OCI-LY7 (cell line): ENCODE measurements around the gene TPPP3.

Experiments used
- EZH2phosphoT487 ChIP-seq: fragments of 200-600 bp; sonication (generic); IDR thresholded peaks from 2 replicates; pipeline ENCODE4 v1.6.1; 2018; ENCODE audit warnings: low read depth, borderline replicate concordance, mild to moderate bottlenecking, mixed run types, antibody characterized with exemption, low read length, moderate library complexity, mixed read lengths
- TF ChIP-seq, protein P1 (sequence below): fragments of 200-600 bp; sonication (generic); conservative IDR thresholded peaks from 2 replicates; pipeline ENCODE4 v1.5.1; 2014; ENCODE audit warnings: mild to moderate bottlenecking, antibody characterized with exemption, low read length, moderate library complexity, mixed read lengths

- TF ChIP-seq, protein P1, sequence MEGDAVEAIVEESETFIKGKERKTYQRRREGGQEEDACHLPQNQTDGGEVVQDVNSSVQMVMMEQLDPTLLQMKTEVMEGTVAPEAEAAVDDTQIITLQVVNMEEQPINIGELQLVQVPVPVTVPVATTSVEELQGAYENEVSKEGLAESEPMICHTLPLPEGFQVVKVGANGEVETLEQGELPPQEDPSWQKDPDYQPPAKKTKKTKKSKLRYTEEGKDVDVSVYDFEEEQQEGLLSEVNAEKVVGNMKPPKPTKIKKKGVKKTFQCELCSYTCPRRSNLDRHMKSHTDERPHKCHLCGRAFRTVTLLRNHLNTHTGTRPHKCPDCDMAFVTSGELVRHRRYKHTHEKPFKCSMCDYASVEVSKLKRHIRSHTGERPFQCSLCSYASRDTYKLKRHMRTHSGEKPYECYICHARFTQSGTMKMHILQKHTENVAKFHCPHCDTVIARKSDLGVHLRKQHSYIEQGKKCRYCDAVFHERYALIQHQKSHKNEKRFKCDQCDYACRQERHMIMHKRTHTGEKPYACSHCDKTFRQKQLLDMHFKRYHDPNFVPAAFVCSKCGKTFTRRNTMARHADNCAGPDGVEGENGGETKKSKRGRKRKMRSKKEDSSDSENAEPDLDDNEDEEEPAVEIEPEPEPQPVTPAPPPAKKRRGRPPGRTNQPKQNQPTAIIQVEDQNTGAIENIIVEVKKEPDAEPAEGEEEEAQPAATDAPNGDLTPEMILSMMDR = no peak
- no peak for TF ChIP-seq EZH2phosphoT487
Observed at GRCh38 chr16:67426022-67426421, 32.7 kb upstream of the TPPP3 start.
